Activated T-cell treated with anti-CD3 and anti-CD28 coated beads for 1 hour (primary cell): ENCODE results near the gene CEP85L.
"Not testable (repeated sequence)": the region's sequence is repeated elsewhere in the genome, so short reads cannot be mapped to it uniquely, and the experiment has no call there.

Source experiments
- DNase-seq: peaks from one replicate; pipeline ENCODE4 v3.0.0-alpha.2; 2020; ENCODE audit warnings: low read depth

The CEP85L gene

GRCh38 chr6:118495485-118496280 is 155.7 kb downstream of the CEP85L start:
- DNase-seq, result no peak

DNA sequence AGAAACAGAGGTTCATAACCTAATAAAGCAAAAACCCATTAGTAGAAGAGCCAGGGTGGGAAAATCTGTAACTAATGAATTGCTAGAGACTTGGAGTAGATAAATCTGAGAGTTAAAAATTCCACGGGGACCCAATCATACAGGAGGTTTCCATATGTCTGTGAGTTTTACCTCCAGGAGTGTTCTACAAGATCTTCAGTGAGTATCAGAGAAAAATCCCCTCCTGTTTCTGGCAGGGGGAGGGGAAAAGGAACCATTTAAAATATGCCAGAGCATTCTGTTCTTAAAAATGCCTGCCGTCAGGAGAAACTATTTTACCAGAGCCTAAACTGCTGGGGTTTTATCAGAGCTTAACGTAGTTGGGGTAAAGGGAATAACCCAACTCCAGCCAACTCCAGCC is 157.3 kb downstream of the CEP85L start:
- no peak for DNase-seq

DNA sequence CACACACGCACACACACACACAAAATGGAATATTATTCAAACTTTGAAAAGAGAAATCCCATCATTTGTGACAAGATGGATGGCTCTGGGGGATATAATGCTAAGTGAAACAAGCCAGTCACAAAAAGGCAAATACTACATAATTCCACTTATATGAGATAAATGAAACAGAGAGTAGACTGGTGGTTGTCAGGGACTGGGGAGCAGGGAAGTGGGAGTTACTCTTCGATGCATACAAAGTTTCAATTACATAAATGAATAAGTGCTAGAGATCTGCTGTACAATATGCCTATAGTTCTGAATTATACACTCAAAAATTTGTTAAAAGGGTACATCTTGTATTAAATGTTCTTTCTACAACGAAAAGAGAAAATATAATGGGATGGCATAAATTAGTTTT is 161.4 kb downstream of the CEP85L start:
- DNase-seq, result no peak

DNA sequence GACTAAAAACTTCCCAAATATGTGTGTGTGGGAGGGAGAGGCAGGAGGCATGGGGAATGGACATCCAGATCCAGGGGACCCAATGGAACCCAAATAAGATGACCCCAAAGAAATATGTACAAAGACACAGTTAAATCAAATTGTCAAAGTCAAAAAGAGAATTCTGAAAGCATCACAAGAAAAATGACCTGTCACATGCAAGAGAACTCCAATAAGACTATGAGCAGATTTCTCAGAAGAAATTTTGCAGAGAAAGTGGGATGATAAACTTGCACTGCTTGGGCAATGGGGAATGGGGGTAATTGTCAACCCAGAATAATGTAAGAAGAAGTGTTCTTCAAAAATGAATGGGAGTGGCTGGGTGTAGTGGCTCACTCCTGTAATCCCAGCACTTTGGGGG is 162.8 kb downstream of the CEP85L start:
- no peak for DNase-seq

DNA sequence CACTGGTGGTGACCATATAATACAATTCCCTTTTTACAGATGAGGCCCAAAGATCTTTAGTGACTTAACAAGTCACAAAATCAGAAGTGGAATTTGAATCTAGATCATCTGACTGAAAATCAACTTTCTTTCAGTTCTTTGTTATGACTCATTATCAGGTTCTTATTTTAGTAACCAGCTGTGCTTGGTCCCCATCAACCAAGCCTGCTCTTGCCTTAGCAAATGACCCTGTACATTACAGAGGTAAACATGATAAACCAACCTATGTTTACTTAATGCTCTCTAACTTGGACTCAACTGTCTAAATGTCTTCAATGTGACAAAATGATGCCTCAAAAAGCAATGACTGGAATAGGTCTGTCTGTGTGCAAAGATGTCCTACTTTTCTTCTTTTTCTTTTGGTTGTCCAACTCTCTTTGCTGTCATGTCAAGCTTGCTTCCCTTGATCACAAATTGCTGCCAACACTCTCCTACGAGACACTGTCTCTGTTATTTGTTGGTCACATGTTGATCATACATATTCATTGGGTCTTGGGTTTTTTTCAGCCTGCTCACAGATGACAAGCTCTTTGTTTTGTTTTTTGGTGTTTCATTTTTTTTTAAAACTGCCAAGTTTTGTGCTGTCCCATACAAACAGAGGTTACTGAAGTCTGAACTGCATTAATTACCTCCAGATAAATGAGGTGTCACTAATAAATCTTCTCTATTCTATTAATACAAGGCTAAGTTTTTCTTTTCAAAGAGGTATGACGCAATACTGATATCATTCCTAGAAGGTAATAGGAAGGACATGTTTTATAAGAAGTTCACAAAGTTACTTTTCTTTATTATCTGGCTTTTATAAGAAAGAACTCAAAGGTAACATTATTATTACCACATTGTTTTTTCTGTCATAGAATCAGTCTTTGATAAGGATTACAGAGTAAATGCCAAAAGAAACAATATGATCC is 165.5 kb downstream of the CEP85L start:
- no peak for DNase-seq

DNA sequence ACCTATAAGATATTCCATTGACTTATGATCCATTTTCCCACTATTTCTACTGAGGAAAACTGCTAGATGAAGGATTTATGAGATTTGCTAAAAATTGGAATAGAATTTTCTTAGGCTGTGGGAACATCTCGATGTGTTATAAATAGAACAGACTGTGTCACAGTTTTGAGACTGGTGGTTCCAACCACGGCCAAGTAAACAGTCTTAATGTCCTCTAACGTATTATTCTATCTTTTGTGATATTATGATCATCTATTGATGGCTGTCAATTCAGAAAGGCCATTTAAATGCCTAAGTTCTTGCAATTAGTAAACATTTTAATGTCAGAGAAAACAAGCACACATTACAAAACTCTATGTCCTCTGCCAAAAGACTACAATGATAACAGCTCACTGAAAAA is 174.8 kb downstream of the CEP85L start:
- DNase-seq, result no peak

GRCh38 chr6:118473266-118473665 is 178.1 kb downstream of the CEP85L start:
- DNase-seq, result no peak

GRCh38 chr6:118469468-118469867 is 181.9 kb downstream of the CEP85L start:
- no peak for DNase-seq

- no peak for DNase-seq
Measured at GRCh38 chr6:118468682-118469465, 182.5 kb downstream of the CEP85L start.

GRCh38 chr6:118467181-118467580 is 184.2 kb downstream of the CEP85L start:
- no peak for DNase-seq

GRCh38 chr6:118464620-118465019 is 186.8 kb downstream of the CEP85L start:
- DNase-seq, result no peak

DNA sequence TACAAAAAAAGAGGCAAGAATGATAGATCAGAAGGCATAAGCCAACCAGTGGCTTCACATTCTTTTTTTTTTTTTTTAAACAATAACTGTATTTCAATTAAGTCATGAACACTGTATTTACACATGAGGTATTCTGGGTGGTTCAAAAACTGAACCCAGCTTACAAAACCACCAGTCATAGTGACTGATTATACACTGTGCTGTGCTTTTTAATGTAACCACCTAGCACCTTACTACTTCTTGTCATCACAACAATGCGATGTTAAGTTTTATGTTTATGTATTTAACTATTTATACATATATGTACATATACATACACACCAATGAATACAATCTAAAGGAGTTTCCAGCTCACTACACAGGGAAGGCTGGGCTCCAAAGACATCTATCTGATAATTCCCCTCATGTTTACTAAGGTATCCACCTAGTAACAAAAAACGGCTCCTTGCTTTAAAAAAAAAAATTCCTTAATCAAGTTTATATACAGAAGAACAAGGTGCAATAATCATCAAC is 190.4 kb downstream of the CEP85L start:
- no peak for DNase-seq

DNA sequence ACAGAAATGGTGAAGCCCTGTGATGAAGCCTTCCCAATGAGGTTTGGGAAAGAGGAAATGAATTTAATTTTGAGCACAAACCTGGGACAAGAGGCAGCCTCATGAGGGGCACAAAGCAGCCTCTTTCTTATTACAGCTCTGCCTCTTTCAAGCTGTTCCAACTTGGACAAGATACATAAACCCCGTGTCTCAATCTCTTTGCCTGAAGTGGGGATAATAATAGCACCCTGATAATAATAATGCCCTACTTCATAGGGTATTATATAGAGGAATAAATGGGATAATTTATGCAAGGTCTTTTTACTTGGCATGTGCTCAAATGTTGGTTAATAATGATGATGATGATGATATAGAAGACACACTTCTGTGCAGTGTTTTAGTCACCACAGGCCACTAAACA is 194.4 kb downstream of the CEP85L start:
- no peak for DNase-seq

DNA sequence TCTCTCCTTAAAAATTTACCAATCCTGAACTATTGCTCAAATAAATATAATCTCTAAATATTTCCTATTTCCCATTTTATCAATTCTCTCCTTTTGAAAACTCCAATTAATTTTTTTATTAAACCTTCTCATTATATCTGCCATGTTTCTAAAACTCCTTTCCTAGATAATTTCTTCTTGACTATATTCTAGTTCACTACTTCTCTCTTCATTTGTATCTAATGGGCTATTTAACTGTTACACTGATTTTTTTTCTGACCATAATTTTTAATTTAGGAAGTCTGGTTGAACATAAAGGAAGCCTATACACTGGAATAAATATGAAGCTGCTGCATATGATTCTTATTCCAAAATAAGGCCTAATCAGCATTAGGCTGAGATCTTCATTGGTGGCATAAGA is 199.6 kb downstream of the CEP85L start:
- DNase-seq, result no peak

DNA sequence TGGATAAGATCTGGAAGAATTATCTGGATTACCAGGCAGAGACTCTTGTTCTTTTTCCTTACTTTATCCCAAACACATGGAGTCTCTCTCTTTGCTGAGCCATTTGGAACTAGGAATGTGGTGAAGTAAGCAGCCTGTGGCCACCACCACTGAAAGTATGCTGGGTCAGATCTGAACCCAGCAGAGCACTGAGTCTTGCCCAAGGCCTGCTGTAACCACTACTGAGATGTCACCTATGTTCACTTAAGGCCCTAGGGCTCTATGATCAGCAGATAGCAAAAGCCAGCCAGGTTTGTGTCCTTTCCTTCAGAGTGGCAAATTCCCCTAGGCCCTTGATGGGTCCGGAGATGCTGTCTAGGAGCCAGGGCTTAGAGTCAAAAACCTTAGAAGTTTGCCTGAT is 206.6 kb downstream of the CEP85L start:
- DNase-seq, result no peak

- no peak for DNase-seq
Measured at GRCh38 chr6:118436482-118436881, 214.9 kb downstream of the CEP85L start.

GRCh38 chr6:118434147-118434546 is 217.2 kb downstream of the CEP85L start:
- DNase-seq, result not testable (repeated sequence)

DNA sequence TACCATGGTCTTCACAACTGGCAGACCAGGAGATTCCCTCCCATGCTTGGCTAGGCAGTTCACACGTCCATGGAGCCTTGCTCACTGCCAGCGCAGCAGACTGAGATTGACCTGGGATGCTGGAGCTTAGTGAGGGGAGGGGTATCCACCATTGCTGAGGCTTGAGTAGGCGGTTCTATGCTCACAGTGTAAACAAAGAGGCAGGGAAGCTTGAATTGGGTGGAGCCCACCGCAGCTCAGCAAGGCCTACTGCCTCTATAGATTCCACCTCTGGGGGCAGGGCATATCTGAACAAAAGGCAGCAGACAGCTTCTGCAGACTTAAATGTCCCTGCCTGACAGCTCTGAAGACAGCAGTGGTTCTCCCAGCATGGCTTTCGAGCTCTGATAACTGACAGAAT is 230.1 kb downstream of the CEP85L start:
- not testable (repeated sequence) for DNase-seq

- no peak for DNase-seq
Measured at GRCh38 chr6:118419448-118420394, 231.7 kb downstream of the CEP85L start.
